ENCODE results near the gene EEF2KMT. TPM values are rescaled to one million over a fixed set of nuclear protein-coding genes. Genes with fewer than 3 reads are reported as not detected.
"Not testable (repeated sequence)": the region's sequence is repeated elsewhere in the genome, so short reads cannot be mapped to it uniquely, and the experiment has no call there.

Gene EEF2KMT
- total RNA-seq, 1 experiment from 2014 or later = 16.9 TPM

GRCh38 chr16:5070431-5071186 is 27.0 kb downstream of the EEF2KMT start:
- no peak for DNase-seq (ENCODE audit: low spot score)

GRCh38 chr16:5069854-5070253 is 27.7 kb downstream of the EEF2KMT start:
- DNase-seq (ENCODE audit: low spot score) = no peak

- no peak for DNase-seq (ENCODE audit: low spot score)
These were observed 28.5 kb downstream of the EEF2KMT start for GRCh38 chr16:5069048-5069447.

GRCh38 chr16:5066511-5066910 is 31.1 kb downstream of the EEF2KMT start:
- DNase-seq (ENCODE audit: low spot score) = no peak

- no peak for DNase-seq (ENCODE audit: low spot score)
These were observed 31.8 kb downstream of the EEF2KMT start, which contains the start of gene C16orf89 for GRCh38 chr16:5065813-5066212. TSS of gene C16orf89 (minus strand) at chr16:5065956. CDS start at chr16:5065908, 48 bp downstream.

- DNase-seq (ENCODE audit: low spot score) = no peak
These were observed 32.3 kb downstream of the EEF2KMT start for GRCh38 chr16:5065326-5065725.

GRCh38 chr16:5064915-5065314 is 32.7 kb downstream of the EEF2KMT start:
- DNase-seq (ENCODE audit: low spot score) = no peak

- DNase-seq (ENCODE audit: low spot score) = no peak
These were observed 34.5 kb downstream of the EEF2KMT start for GRCh38 chr16:5062790-5063765.

- no peak for DNase-seq (ENCODE audit: low spot score)
These were observed 35.5 kb downstream of the EEF2KMT start for GRCh38 chr16:5062051-5062450.

GRCh38 chr16:5060073-5060641 is 37.4 kb downstream of the EEF2KMT start:
- DNase-seq (ENCODE audit: low spot score) = no peak

- DNase-seq (ENCODE audit: low spot score) = no peak
These were observed 38.1 kb downstream of the EEF2KMT start for GRCh38 chr16:5059386-5060072.

GRCh38 chr16:5058476-5058875 is 39.1 kb downstream of the EEF2KMT start:
- no peak for DNase-seq (ENCODE audit: low spot score)

- no peak for DNase-seq (ENCODE audit: low spot score)
These were observed 41.2 kb downstream of the EEF2KMT start for GRCh38 chr16:5056352-5056751.

GRCh38 chr16:5054876-5055865 is 42.4 kb downstream of the EEF2KMT start:
- no peak for DNase-seq (ENCODE audit: low spot score)

GRCh38 chr16:5046914-5047313 is 50.7 kb downstream of the EEF2KMT start:
- no peak for DNase-seq (ENCODE audit: low spot score)

- DNase-seq (ENCODE audit: low spot score) = no peak
These were observed 52.0 kb downstream of the EEF2KMT start for GRCh38 chr16:5045499-5046115.

- not testable (repeated sequence) for DNase-seq (ENCODE audit: low spot score)
These were observed 53.0 kb downstream of the EEF2KMT start for GRCh38 chr16:5044581-5044980.

GRCh38 chr16:5044011-5044540 is 53.5 kb downstream of the EEF2KMT start:
- DNase-seq (ENCODE audit: low spot score) = no peak

GRCh38 chr16:5042574-5043171 is 54.9 kb downstream of the EEF2KMT start:
- DNase-seq (ENCODE audit: low spot score) = peak; percentile 39

Data from A172 (cell line).